ENCODE results near the gene SNED1.

DNA sequence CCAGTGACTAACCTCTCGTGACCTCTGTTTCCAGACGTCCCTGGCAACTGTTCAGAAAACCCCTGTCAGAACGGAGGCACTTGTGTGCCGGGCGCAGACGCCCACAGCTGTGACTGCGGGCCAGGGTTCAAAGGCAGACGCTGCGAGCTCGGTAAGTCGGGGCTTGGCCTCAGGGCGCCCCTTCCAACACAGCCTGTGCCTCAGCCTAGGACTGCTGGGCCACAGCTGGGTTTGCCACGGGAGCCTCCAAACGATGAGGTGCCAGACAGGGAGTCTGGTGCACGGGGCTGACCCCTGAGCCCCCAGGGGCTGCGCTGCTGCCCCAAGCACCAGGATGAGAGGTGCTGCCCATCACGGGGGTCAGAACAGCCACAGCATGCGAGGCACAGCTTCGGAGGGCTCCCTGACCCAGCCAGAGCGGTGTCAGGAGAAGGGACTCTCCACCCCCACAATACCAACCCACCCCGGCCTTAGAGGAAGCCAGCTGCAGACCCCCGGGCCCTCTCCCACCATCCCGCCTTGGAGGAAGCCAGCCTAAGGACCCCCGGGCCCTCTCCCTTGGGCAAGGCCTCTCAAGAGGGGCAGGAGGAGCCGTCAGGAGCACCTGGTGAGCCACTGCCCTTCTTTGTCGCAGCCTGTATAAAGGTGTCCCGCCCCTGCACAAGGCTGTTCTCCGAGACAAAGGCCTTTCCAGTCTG is 83.4 kb downstream of the SNED1 start:
- no peak for TF ChIP-seq CTCF (IDR thresholded peaks at IDR 0.05)
- TF ChIP-seq EP300 (IDR thresholded peaks at IDR 0.05) = no peak
- no peak for TF ChIP-seq POLR2A (IDR thresholded peaks at IDR 0.05)
- TF ChIP-seq POLR2AphosphoS5 (IDR thresholded peaks at IDR 0.05) = no peak
